ENCODE results near the gene LHX8.

LHX8 gene

DNA sequence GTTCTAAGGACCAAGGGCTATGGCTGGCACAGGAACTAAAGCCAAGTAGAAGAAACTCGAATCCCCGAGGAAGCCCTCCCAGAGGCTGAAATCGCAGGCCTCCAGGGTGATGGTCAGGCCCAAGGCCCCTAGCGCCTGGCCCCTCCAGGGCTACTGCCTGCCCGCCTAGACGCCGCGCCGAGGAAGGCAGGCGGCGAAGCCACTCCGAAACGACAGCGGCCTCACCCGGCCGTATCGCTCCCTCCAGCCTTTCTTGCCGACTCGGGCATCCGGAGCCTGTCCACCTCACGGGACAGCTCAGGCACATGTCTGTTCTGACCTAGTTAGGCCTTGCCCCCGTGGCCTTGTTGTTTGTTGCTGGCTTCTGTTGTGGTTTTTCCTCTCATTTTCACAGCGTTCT is 9.7 kb upstream of the LHX8 start:
- Histone ChIP-seq H3K9ac (no peak overlapping the region), H3K4me2 (no peak overlapping the region), H4K20me1 (no peaks in the 10 kb centered on the region), H3K27ac (no peak overlapping the region), H3K9me3 (replicated peaks in 1 of 11) (peaks cover 0 to 22% (median 9%) of the 10 kb centered on the region in 11 experiments; a peak in 14 of 22 replicates), H3K36me3 (no peaks in the 10 kb centered on the region), H3K27me3 (no peaks in the 10 kb centered on the region), H3K4me1 (no peaks in the 10 kb centered on the region), H3K4me3 (no peak overlapping the region)
- no peak for TF ChIP-seq Cebpa-rat (IDR thresholded peaks at IDR 0.05)

DNA sequence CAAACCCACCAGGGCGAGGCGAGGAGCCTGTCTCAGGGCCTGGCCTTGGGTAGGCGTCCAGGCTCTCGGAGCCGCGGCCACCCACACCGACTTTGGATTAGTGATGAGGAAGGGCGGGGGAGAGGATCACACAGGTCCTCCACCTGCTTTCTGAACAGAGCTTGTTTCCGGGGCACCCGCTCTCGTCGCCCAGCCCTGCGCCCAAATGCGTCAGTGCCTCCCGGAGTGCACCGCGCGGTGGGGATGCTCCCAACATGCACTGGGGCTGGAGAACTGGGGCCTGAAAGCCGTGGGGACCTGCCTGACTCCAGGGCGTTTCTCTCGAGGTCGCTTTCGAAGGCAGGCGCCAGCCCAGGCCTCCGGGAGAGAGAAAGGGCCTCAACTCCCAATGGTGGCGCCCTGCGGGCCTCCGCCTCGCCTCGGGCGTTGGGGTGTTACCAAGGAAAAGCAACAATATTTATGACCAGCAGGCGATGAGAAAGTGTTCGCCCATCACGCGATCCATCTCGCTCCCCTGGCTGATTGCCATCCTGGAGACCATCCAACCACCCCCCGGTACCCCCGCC is 8.9 kb upstream of the LHX8 start:
- Histone ChIP-seq H3K27ac (no peak overlapping the region), H3K4me3 (no peak overlapping the region), H3K36me3 (no peaks in the 10 kb centered on the region), H3K27me3 (no peaks in the 10 kb centered on the region), H3K4me2 (no peak overlapping the region), H3K9ac (no peak overlapping the region), H3K4me1 (no peaks in the 10 kb centered on the region), H3K9me3 (replicated peaks in 1 of 11) (peaks cover 7 to 29% (median 16%) of the 10 kb centered on the region in 11 experiments), H4K20me1 (no peaks in the 10 kb centered on the region)
- TF ChIP-seq Cebpa-rat (IDR thresholded peaks at IDR 0.05): no peak

- no peak overlapping the region for H3K27ac ChIP-seq
- H3K4me1 ChIP-seq: no peaks in the 10 kb centered on the region
- TF ChIP-seq Cebpa-rat (IDR thresholded peaks at IDR 0.05): no peak
- H3K36me3 ChIP-seq: no peaks in the 10 kb centered on the region
- no peaks in the 10 kb centered on the region for H4K20me1 ChIP-seq
- no peak overlapping the region for H3K9ac ChIP-seq
- H3K27me3 ChIP-seq: no peaks in the 10 kb centered on the region
- H3K9me3 ChIP-seq (replicated peaks in 1 of 11): peaks cover 21 to 43% (median 30%) of the 10 kb centered on the region in 11 experiments
- no peak overlapping the region for H3K4me2 ChIP-seq
- no peak overlapping the region for H3K4me3 ChIP-seq
These were observed 7.5 kb upstream of the LHX8 start for GRCh38 chr1:75126611-75127101.

DNA sequence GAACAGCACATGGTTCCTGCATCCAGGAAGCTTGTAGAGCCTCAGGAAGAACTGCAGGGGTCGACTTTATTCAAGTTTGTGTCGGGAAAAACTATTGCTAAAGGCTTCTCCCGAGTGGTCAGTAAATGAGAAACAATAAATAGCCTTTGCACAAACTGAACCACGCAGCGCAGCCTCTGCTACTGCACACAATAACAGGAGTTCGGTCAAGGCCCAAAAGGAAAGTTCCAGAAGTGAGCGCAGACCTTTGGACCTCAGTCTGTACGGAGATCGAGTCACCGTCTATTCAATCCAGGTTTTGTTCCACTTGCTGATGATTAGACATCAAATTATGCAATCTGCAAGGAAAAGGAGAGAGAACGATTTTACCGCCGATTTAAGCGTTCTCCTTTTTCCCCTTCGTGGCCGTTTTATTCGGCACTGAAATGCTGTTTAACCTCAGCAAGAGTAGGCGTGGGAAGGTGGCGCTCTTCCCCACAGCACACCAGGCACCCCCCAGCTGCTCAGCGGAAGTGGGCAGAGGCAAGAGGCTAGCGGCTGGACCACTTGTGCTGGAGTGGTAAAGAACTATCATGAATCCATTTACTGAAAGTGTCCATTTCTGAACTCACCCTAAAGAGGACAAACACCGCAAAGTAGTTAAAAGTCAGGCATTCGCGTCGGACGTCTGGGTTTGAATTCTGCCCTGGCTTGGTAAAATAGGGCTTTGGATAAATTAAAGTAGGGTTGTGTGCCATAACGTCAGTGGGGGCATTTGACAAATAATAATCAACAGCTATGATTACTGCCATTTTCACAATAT is 6.1 kb upstream of the LHX8 start:
- Histone ChIP-seq H3K4me3 (no peak overlapping the region), H3K36me3 (no peaks in the 10 kb centered on the region), H3K9ac (no peak overlapping the region), H4K20me1 (no peaks in the 10 kb centered on the region), H3K9me3 (replicated peaks in 1 of 11) (peaks cover 31 to 54% (median 43%) of the 10 kb centered on the region in 11 experiments), H3K4me2 (no peak overlapping the region), H3K4me1 (no peaks in the 10 kb centered on the region), H3K27me3 (no peaks in the 10 kb centered on the region; a peak in 1 of 22 replicates), H3K27ac (no peak overlapping the region)
- no peak for TF ChIP-seq Cebpa-rat (IDR thresholded peaks at IDR 0.05)

DNA sequence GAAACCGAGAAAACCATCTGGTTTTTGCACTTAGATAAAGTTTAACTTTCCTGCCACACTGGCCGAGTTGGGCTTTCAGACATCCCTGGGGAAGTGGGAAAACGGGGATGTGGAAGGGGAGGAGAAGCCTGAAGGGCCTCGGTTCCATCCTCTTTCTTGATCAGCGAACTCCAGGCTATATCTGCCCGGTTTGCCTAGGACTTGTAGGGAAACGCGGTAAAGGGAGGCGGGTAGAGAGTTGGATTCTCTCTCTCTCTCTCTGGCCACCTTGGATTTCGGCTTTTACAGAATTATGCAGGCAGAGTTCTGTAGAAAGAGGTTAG is 4.6 kb upstream of the LHX8 start:
- H3K9ac ChIP-seq: no peak overlapping the region
- no peaks in the 10 kb centered on the region for H4K20me1 ChIP-seq
- no peaks in the 10 kb centered on the region for H3K36me3 ChIP-seq
- H3K27me3 ChIP-seq: peaks cover 0 to 5% (median 0%) of the 10 kb centered on the region in 11 experiments; a peak in 1 of 22 replicates
- no peak overlapping the region for H3K27ac ChIP-seq
- TF ChIP-seq Cebpa-rat (IDR thresholded peaks at IDR 0.05): no peak
- H3K9me3 ChIP-seq (replicated peaks in 1 of 11): peaks cover 34 to 58% (median 44%) of the 10 kb centered on the region in 11 experiments
- H3K4me2 ChIP-seq: no peak overlapping the region
- H3K4me1 ChIP-seq: no peaks in the 10 kb centered on the region
- no peak overlapping the region for H3K4me3 ChIP-seq

GRCh38 chr1:75129983-75130789 is 4.0 kb upstream of the LHX8 start:
- no peak overlapping the region for H3K9ac ChIP-seq
- no peak overlapping the region for H3K4me2 ChIP-seq
- H4K20me1 ChIP-seq: no peaks in the 10 kb centered on the region
- no peak for TF ChIP-seq Cebpa-rat (IDR thresholded peaks at IDR 0.05)
- H3K4me3 ChIP-seq: no peak overlapping the region
- peaks cover 38 to 58% (median 48%) of the 10 kb centered on the region in 11 experiments for H3K9me3 ChIP-seq (replicated peaks in 1 of 11)
- no peaks in the 10 kb centered on the region for H3K4me1 ChIP-seq
- no peaks in the 10 kb centered on the region for H3K36me3 ChIP-seq
- H3K27ac ChIP-seq: no peak overlapping the region
- peaks cover 0 to 5% (median 0%) of the 10 kb centered on the region in 11 experiments; a peak in 1 of 22 replicates for H3K27me3 ChIP-seq

- no peaks in the 10 kb centered on the region for H4K20me1 ChIP-seq
- peaks cover 0 to 5% (median 0%) of the 10 kb centered on the region in 11 experiments; a peak in 1 of 22 replicates for H3K27me3 ChIP-seq
- no peaks in the 10 kb centered on the region for H3K4me1 ChIP-seq
- TF ChIP-seq Cebpa-rat (IDR thresholded peaks at IDR 0.05): no peak
- H3K9me3 ChIP-seq (replicated peaks in 1 of 11): peaks cover 46 to 64% (median 57%) of the 10 kb centered on the region in 11 experiments
- H3K4me3 ChIP-seq: no peak overlapping the region
- no peak overlapping the region for H3K4me2 ChIP-seq
- no peak overlapping the region for H3K9ac ChIP-seq
- no peaks in the 10 kb centered on the region for H3K36me3 ChIP-seq
- no peak overlapping the region for H3K27ac ChIP-seq
These were observed 3.2 kb upstream of the LHX8 start for GRCh38 chr1:75130865-75131564.

DNA sequence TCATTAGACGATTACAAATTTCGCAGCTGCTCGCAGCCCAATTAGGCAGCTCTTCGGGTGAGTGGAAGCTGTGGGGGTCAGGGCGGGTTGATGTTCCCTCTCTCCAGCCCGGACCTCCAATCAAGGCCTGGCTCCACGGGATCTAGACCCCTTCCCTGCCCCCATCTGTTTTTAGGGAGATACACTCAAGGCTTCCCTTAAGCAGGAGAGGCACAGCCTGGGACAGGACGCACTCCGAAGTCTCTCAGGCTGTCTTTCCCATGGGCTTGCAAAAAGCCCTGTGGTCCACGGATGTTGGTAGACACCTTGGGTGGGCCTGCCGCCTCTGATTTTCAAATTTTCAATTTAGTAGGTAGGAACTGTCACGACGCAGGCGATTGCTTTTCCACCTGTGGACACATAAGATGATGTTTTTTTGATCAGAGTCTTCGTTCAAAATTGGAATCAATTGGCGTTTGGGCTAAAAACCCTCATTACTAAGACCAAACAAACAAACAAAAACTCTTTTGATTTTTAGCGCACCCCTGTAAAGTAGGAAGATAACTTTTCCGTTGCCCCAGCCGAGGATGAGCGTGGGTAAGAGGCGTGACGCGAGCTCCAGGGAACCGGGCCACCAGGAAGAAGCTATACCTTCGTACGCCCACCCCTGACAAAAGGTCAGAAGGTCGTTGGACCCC is 2.5 kb upstream of the LHX8 start:
- Histone ChIP-seq H3K4me2 (no peak overlapping the region), H3K27ac (no peak overlapping the region), H3K4me3 (no peak overlapping the region)

More for the DNA sequence above, 2.5 kb upstream of the LHX8 start:
- H3K9me3 ChIP-seq (replicated peaks in 1 of 11): peaks cover 53 to 70% (median 63%) of the 10 kb centered on the region in 11 experiments
- H4K20me1 ChIP-seq: no peaks in the 10 kb centered on the region
- TF ChIP-seq Cebpa-rat (IDR thresholded peaks at IDR 0.05): no peak
- H3K36me3 ChIP-seq: no peaks in the 10 kb centered on the region
- H3K27me3 ChIP-seq: peaks cover 0 to 5% (median 0%) of the 10 kb centered on the region in 11 experiments; a peak in 1 of 22 replicates
- no peak overlapping the region for H3K9ac ChIP-seq
- H3K4me1 ChIP-seq: no peaks in the 10 kb centered on the region
